Peyer's patch (tissue), 4 donors: Measurements from ENCODE around the gene MAP3K5.

Source experiments
- POLR2A ChIP-seq, 2 donors: fragments of 450-650 bp; IDR thresholded peaks; one replicate each; pipeline ENCODE4 v1.5.1; 2017; ENCODE audit warnings: antibody characterized with exemption in 2 of 2, mild to moderate bottlenecking in 2 of 2, moderate library complexity in 2 of 2
- TF ChIP-seq, protein P1 (sequence below), 6 experiments: fragments of 450-650 bp in 4 of 6; fragments of 200-600 bp in 2 of 6; sonication (generic) in 1 of 6; IDR thresholded peaks; one replicate each; pipeline ENCODE4 v1.5.1; 2017 to 2019; ENCODE audit warnings: antibody characterized with exemption in 6 of 6, mild to moderate bottlenecking in 3 of 6, moderate library complexity in 1 of 6

DNA sequence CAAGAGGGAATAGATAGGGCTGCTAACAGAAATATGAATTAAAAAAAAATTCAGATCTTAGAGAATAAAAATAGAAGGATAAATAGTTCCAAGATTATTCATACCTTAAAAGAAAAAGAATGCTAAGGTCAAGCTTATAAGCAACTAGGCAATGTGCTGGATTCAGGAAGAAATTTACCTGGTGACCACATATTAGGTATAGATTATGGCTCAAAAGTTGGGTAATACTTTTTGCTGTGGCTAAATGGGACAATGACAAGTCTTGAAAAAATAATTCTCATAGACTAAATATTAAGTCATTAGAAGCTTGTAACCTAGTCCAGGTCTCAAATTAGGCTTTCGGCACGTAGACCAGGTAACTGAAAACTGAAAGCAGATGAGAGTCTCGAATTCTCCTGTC is 17.2 kb downstream of the MAP3K5 start:
- TF ChIP-seq, protein P1, sequence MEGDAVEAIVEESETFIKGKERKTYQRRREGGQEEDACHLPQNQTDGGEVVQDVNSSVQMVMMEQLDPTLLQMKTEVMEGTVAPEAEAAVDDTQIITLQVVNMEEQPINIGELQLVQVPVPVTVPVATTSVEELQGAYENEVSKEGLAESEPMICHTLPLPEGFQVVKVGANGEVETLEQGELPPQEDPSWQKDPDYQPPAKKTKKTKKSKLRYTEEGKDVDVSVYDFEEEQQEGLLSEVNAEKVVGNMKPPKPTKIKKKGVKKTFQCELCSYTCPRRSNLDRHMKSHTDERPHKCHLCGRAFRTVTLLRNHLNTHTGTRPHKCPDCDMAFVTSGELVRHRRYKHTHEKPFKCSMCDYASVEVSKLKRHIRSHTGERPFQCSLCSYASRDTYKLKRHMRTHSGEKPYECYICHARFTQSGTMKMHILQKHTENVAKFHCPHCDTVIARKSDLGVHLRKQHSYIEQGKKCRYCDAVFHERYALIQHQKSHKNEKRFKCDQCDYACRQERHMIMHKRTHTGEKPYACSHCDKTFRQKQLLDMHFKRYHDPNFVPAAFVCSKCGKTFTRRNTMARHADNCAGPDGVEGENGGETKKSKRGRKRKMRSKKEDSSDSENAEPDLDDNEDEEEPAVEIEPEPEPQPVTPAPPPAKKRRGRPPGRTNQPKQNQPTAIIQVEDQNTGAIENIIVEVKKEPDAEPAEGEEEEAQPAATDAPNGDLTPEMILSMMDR (IDR thresholded peaks at IDR 0.05) = no peak
- no peak for TF ChIP-seq POLR2A (IDR thresholded peaks at IDR 0.05)
